Stomach (tissue), 4 donors: ENCODE results near the gene FAM114A1.

Source experiments
- CTCF ChIP-seq, 7 experiments: fragments of 450-650 bp in 4 of 7; fragments of 200-600 bp in 3 of 7; sonication (generic) in 3 of 7; IDR thresholded peaks; one replicate each; pipeline ENCODE4 v1.5.1; 2016 to 2019; ENCODE audit warnings: antibody characterized with exemption in 7 of 7, control low read depth in 2 of 7, mild to moderate bottlenecking in 1 of 7
- EP300 ChIP-seq: sonication (generic); formaldehyde crosslinking; IDR thresholded peaks from one replicate; pipeline ENCODE4 v1.6.1; 2017; ENCODE audit warnings: antibody characterized with exemption
- POLR2A ChIP-seq, 4 donors: fragments of 450-650 bp; IDR thresholded peaks; one replicate each; pipeline ENCODE4 v1.6.1; 2016; ENCODE audit warnings: antibody characterized with exemption in 4 of 4, control low read depth in 2 of 4, mild to moderate bottlenecking in 1 of 4, moderate library complexity in 1 of 4
- POLR2AphosphoS5 ChIP-seq, 3 donors: sonication (generic); formaldehyde crosslinking; IDR thresholded peaks; one replicate each; pipeline ENCODE4 v1.6.1; 2016; ENCODE audit warnings: antibody characterized with exemption in 3 of 3

GRCh38 chr4:38859501-38859900 lies 8.1 kb upstream of the FAM114A1 start:
- TF ChIP-seq CTCF (IDR thresholded peaks at IDR 0.05) (no peak), POLR2A (IDR thresholded peaks at IDR 0.05) (no peak), POLR2AphosphoS5 (IDR thresholded peaks at IDR 0.05) (no peak), EP300 (no peak)
